Mesendoderm (in vitro differentiated cells): ENCODE results near the gene DGKH.

Experiments used
- DNase-seq: peaks from one replicate; pipeline ENCODE4 v3.0.0; 2013
- H2AK5ac ChIP-seq: 2 replicates; pipeline ENCODE4 v1.6.1; 2013; ENCODE audit warnings: low read length, inconsistent platforms
- H2BK120ac ChIP-seq: 2 replicates; pipeline ENCODE4 v1.6.1; 2013; ENCODE audit warnings: low read depth, mild to moderate bottlenecking, low read length, moderate library complexity, mixed read lengths
- H2BK15ac ChIP-seq: replicated peaks from 2 replicates; pipeline ENCODE4 v1.6.1; 2013; ENCODE audit warnings: low read depth, mild to moderate bottlenecking, moderate library complexity
- H2BK5ac ChIP-seq: 2 replicates; pipeline ENCODE4 v1.6.1; 2013; ENCODE audit warnings: low read length, inconsistent platforms
- H3K18ac ChIP-seq: 2 replicates; pipeline ENCODE4 v1.6.1; 2013; ENCODE audit warnings: mild to moderate bottlenecking, low read length, mixed read lengths
- H3K23ac ChIP-seq: one replicate; pipeline ENCODE4 v1.6.1; 2013; ENCODE audit warnings: low read length
- H3K27ac ChIP-seq: 2 replicates; pipeline ENCODE4 v1.5.1; 2013; ENCODE audit warnings: low read depth, mild to moderate bottlenecking, inconsistent platforms, low read length, moderate library complexity
- H3K27me3 ChIP-seq: 2 replicates; pipeline ENCODE4 v1.6.1; 2013; ENCODE audit warnings: low read length, control low read depth, mild to moderate bottlenecking, inconsistent platforms; ENCODE audit not compliant: insufficient read depth, poor library complexity
- H3K36me3 ChIP-seq: 2 replicates; pipeline ENCODE4 v1.6.1; 2013; ENCODE audit warnings: low read length, inconsistent platforms; ENCODE audit not compliant: control insufficient read depth, insufficient read depth
- H3K4ac ChIP-seq: one replicate; pipeline ENCODE4 v1.6.1; 2013; ENCODE audit warnings: low read depth, mild to moderate bottlenecking, low read length, moderate library complexity
- H3K4me1 ChIP-seq: 2 replicates; pipeline ENCODE4 v1.6.1; 2013; ENCODE audit warnings: low read depth, low read length, inconsistent platforms; ENCODE audit not compliant: control insufficient read depth
- H3K4me2 ChIP-seq: 2 replicates; pipeline ENCODE4 v1.6.1; 2013; ENCODE audit warnings: low read length
- H3K4me3 ChIP-seq: 2 replicates; pipeline ENCODE4 v1.5.1; 2013; ENCODE audit warnings: mild to moderate bottlenecking, low read length
- H3K56ac ChIP-seq: one replicate; pipeline ENCODE4 v1.6.1; 2013; ENCODE audit warnings: low read length
- H3K79me1 ChIP-seq: 2 replicates; pipeline ENCODE4 v1.6.1; 2013; ENCODE audit warnings: low read length, inconsistent platforms
- H3K79me2 ChIP-seq: 2 replicates; pipeline ENCODE4 v1.6.1; 2013; ENCODE audit warnings: mild to moderate bottlenecking, low read length; ENCODE audit not compliant: control insufficient read depth, insufficient read depth
- H3K9ac ChIP-seq: 2 replicates; pipeline ENCODE4 v1.6.1; 2013; ENCODE audit warnings: low read length, inconsistent platforms
- H4K5ac ChIP-seq: one replicate; pipeline ENCODE4 v1.6.1; 2013; ENCODE audit warnings: low read length
- H4K8ac ChIP-seq: one replicate; pipeline ENCODE4 v1.6.1; 2013; ENCODE audit warnings: low read depth, mild to moderate bottlenecking, control low read depth, low read length, moderate library complexity
- WGBS: extraction: QIAGEN DNeasy Blood & Tissue Kit; methylation state at CpG from one replicate; pipeline ENCODE4 v1.1.7; 2013; ENCODE audit warnings: low lambda C conversion rate, missing lambda C conversion rate; ENCODE audit not compliant: insufficient coverage; ENCODE audit errors: extremely low coverage; 5-methylcytosine and 5-hydroxymethylcytosine counted together

DGKH gene

GRCh38 chr13:42266473-42266872 lies 218.0 kb downstream of the DGKH start:
- H3K4me3 ChIP-seq, result no peak overlapping the region
- no peak overlapping the region for H3K9ac ChIP-seq
- no peak overlapping the region for H3K18ac ChIP-seq
- no peaks in the 10 kb centered on the region for H3K27me3 ChIP-seq
- no peak overlapping the region for H3K4ac ChIP-seq
- no peak overlapping the region for H2AK5ac ChIP-seq
- H3K27ac ChIP-seq, result no peak overlapping the region
- no CpG with 5 or more reads among the region's 3 CpGs for WGBS
- no peaks in the 10 kb centered on the region for H3K36me3 ChIP-seq
- H3K56ac ChIP-seq, result no peak overlapping the region
- no peak overlapping the region for H2BK15ac ChIP-seq
- H3K4me1 ChIP-seq, result no peaks in the 10 kb centered on the region
- H3K79me1 ChIP-seq, result no peaks in the 10 kb centered on the region
- no peak overlapping the region for H2BK120ac ChIP-seq
- H4K8ac ChIP-seq, result no peak overlapping the region
- H3K4me2 ChIP-seq, result no peak overlapping the region
- H4K5ac ChIP-seq, result no peak overlapping the region
- no peak overlapping the region for H2BK5ac ChIP-seq
- H3K79me2 ChIP-seq, result no peaks in the 10 kb centered on the region
- H3K23ac ChIP-seq, result no peak overlapping the region
- DNase-seq, result peak; percentile 35

GRCh38 chr13:42270160-42270856 lies 221.9 kb downstream of the DGKH start:
- H3K4ac ChIP-seq, result no peak overlapping the region
- no peaks in the 10 kb centered on the region for H3K27me3 ChIP-seq
- H3K23ac ChIP-seq, result no peak overlapping the region
- H3K36me3 ChIP-seq, result no peaks in the 10 kb centered on the region
- no CpG with 5 or more reads among the region's 6 CpGs for WGBS
- H3K56ac ChIP-seq, result no peak overlapping the region
- H3K79me2 ChIP-seq, result peaks cover 3% of the 10 kb centered on the region
- no peak overlapping the region for H2BK120ac ChIP-seq
- H4K8ac ChIP-seq, result no peak overlapping the region
- H4K5ac ChIP-seq, result no peak overlapping the region
- H2BK15ac ChIP-seq, result no peak overlapping the region
- H3K9ac ChIP-seq, result no peak overlapping the region
- no peak overlapping the region for H2BK5ac ChIP-seq
- H3K79me1 ChIP-seq, result peaks cover 3% of the 10 kb centered on the region
- DNase-seq, result no peak
- H3K4me3 ChIP-seq, result no peak overlapping the region
- H3K4me1 ChIP-seq, result peaks cover 2% of the 10 kb centered on the region
- no peak overlapping the region for H3K27ac ChIP-seq
- no peak overlapping the region for H3K18ac ChIP-seq
- H3K4me2 ChIP-seq, result no peak overlapping the region
- no peak overlapping the region for H2AK5ac ChIP-seq

GRCh38 chr13:42270857-42271215 lies 222.4 kb downstream of the DGKH start:
- Histone ChIP-seq H3K36me3 (no peaks in the 10 kb centered on the region), H3K79me2 (peaks cover 6% of the 10 kb centered on the region), H3K4me1 (peaks cover 2% of the 10 kb centered on the region), H3K4ac (no peak overlapping the region), H2AK5ac (no peak overlapping the region), H3K9ac (peak overlapping the region; percentile 70), H3K18ac (no peak overlapping the region), H3K79me1 (peaks cover 7% of the 10 kb centered on the region), H4K8ac (peak overlapping the region; percentile 88), H2BK15ac (no peak overlapping the region), H3K27me3 (no peaks in the 10 kb centered on the region), H3K23ac (no peak overlapping the region), H4K5ac (no peak overlapping the region), H3K56ac (no peak overlapping the region), H3K4me3 (no peak overlapping the region), H2BK120ac (no peak overlapping the region), H3K4me2 (no peak overlapping the region), H2BK5ac (no peak overlapping the region), H3K27ac (no peak overlapping the region)
- DNase-seq, result no peak
- no CpG with 5 or more reads among the region's 6 CpGs for WGBS

- Histone ChIP-seq H2AK5ac (no peak overlapping the region), H3K18ac (peak overlapping the region; percentile 9), H4K8ac (no peak overlapping the region), H3K79me1 (peaks cover 7% of the 10 kb centered on the region), H3K36me3 (no peaks in the 10 kb centered on the region), H2BK120ac (no peak overlapping the region), H3K79me2 (peaks cover 6% of the 10 kb centered on the region), H3K23ac (no peak overlapping the region), H2BK5ac (no peak overlapping the region), H3K4ac (no peak overlapping the region), H3K56ac (peak overlapping the region; percentile 81), H4K5ac (no peak overlapping the region), H3K27me3 (no peaks in the 10 kb centered on the region), H3K27ac (peak overlapping the region; percentile 3), H3K4me3 (peak overlapping the region; percentile 68), H3K4me1 (peaks cover 2% of the 10 kb centered on the region), H3K4me2 (peak overlapping the region; percentile 68), H2BK15ac (no peak overlapping the region), H3K9ac (peak overlapping the region; percentile 70)
- no CpG with 5 or more reads among the region's 57 CpGs for whole genome bisulfite sequencing
- peak; percentile 99 for DNase-seq
These were observed 223.1 kb downstream of the DGKH start for GRCh38 chr13:42271337-42272114.

- H2BK15ac ChIP-seq, result no peak within 1 kb of the TSS
- no peak within 1 kb of the TSS for H2BK5ac ChIP-seq
- peak within 1 kb of the TSS; percentile 88 for H4K8ac ChIP-seq
- H2AK5ac ChIP-seq, result no peak within 1 kb of the TSS
- H3K27me3 ChIP-seq, result no peaks in the 10 kb centered on the region
- H3K4me1 ChIP-seq, result peaks cover 2% of the 10 kb centered on the region
- H2BK120ac ChIP-seq, result no peak within 1 kb of the TSS
- WGBS, result no CpG with 5 or more reads among the region's 59 CpGs
- H3K36me3 ChIP-seq, result no peaks in the 10 kb centered on the region
- peak within 1 kb of the TSS; percentile 43 for H3K18ac ChIP-seq
- H3K4ac ChIP-seq, result no peak within 1 kb of the TSS
- peak; percentile 73 for DNase-seq
- H3K79me1 ChIP-seq, result peaks cover 7% of the 10 kb centered on the region
- peak within 1 kb of the TSS; percentile 76 for H3K4me2 ChIP-seq
- peak within 1 kb of the TSS; percentile 76 for H3K4me3 ChIP-seq
- H3K9ac ChIP-seq, result peak within 1 kb of the TSS; percentile 85
- H4K5ac ChIP-seq, result no peak within 1 kb of the TSS
- peak within 1 kb of the TSS; percentile 87 for H3K56ac ChIP-seq
- peaks cover 6% of the 10 kb centered on the region for H3K79me2 ChIP-seq
- peak within 1 kb of the TSS; percentile 93 for H3K27ac ChIP-seq
- peak within 1 kb of the TSS; percentile 67 for H3K23ac ChIP-seq
These were observed 223.8 kb downstream of the DGKH start, which contains the start of gene AKAP11 for GRCh38 chr13:42272115-42272803. TSS of gene AKAP11 (plus strand) at chr13:42272152. CDS start at chr13:42286349, 14,197 bp downstream.
